ENCODE results near the gene ZMPSTE24. TPM values are rescaled to one million over a fixed set of nuclear protein-coding genes. Genes with fewer than 3 reads are reported as not detected.
"Not testable (repeated sequence)": the region's sequence is repeated elsewhere in the genome, so short reads cannot be mapped to it uniquely, and the experiment has no call there.

The ZMPSTE24 gene
- total RNA-seq, 1 experiment from 2014 or later: 29.8 TPM

DNA sequence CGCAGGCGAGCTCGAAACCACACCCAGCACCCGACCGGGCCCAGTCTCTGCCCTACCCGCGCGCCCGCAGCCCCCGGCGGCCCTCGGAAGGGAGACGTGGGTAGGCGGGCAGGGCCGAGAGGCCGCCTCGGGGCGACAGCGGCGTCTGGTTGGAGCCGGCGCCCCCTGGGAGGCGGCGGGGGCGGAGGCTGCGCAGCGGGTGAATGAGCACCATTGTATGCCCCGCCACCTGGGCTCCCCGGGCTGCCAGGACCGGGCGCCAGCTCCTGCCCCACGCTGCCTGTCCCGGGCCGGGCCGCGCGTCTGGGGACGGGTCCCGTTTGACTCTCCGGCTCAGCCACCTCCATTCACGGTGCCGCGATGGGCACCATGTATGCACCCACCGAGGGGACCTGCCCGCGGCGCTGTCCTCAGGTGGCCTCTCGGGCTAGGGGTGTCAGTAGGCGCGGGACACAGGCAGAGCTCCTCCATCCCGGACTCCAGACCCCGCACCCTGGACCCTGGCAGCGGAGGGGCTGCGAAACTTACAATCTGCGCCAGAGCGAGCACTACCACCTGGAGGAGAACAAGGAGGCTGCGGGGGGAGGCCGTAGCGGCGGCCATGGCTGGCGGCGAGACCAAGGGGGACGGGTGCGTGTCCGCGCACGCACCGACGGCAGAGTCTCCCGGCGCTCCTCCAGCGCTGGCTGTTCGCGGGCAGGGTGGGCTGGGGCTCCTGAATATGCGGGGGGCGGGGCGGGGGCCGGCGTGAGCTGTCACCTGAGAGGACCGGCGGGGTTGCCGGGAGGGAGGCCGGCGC, 58.8 kb downstream of the ZMPSTE24 start, which contains the start of gene COL9A2:
Gene COL9A2, minus strand, starts transcription at position 692 of the 799 bp plus-strand sequence. Its CDS starts 89 bp downstream, at position 603.
- no peak for DNase-seq (ENCODE audit: low spot score)

GRCh38 chr1:40317394-40318074, 59.5 kb downstream of the ZMPSTE24 start:
- DNase-seq (ENCODE audit: low spot score): no peak

DNA sequence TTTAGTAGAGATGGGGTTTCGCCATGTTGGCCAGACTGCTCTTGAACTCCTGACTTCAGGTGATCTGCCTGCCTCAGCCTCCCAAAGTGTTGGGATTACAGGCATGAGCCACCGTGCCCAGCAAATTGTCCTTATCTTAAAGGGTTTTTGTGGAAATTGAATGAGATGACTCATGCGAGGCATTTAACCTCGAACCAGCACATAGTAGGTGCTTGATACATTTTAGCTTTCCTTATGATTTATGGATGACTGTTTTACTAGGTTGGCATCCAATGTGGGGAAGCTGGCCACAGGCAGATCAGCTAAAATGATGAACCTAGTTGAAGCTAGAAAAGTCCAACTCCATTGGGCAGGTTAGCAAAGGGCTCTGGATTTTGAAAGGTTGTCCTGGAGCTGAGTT, 60.4 kb downstream of the ZMPSTE24 start:
- no peak for DNase-seq (ENCODE audit: low spot score)

GRCh38 chr1:40318970-40319621, 61.1 kb downstream of the ZMPSTE24 start:
- DNase-seq (ENCODE audit: low spot score): no peak

DNA sequence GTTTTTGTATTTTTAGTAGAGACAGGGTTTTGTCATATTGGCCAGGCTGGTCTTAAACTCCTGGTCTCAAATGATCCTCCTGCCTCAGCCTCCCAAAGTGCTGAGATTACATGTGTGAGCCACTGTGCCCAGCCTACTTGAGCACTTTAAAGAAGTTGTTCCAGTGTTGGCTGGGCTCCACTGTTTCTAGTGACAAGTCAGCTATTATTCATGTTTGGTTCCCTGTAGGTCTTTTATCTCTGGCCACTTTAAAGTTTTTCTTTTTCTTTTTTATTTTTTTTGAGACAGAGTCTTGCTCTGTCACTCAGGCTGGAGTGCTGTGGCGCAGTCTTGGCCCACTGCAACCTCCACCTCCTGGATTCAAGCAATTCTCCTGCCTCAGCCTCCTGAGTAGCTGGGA, 73.4 kb downstream of the ZMPSTE24 start:
- not testable (repeated sequence) for DNase-seq (ENCODE audit: low spot score)

DNA sequence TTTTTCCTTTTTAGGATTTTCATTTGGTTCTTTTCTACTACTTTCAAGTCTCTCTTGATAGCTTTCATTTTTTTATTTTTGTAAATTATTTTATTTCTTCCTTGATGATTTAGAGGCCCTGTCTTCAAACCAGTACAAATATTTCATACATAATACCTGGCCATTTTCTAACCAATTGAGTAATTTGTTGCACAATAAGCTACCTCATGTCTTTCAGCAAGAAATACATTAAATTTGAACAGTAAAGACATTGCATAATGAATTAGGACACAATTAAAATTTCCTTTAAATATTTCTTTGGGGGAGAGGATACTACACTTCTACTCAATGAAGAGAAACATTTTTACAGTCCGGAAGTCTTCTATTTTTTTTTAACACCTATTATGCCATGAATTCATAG, 74.7 kb downstream of the ZMPSTE24 start:
- DNase-seq (ENCODE audit: low spot score): no peak

GRCh38 chr1:40337443-40337842, 79.4 kb downstream of the ZMPSTE24 start:
- no peak for DNase-seq (ENCODE audit: low spot score)

DNA sequence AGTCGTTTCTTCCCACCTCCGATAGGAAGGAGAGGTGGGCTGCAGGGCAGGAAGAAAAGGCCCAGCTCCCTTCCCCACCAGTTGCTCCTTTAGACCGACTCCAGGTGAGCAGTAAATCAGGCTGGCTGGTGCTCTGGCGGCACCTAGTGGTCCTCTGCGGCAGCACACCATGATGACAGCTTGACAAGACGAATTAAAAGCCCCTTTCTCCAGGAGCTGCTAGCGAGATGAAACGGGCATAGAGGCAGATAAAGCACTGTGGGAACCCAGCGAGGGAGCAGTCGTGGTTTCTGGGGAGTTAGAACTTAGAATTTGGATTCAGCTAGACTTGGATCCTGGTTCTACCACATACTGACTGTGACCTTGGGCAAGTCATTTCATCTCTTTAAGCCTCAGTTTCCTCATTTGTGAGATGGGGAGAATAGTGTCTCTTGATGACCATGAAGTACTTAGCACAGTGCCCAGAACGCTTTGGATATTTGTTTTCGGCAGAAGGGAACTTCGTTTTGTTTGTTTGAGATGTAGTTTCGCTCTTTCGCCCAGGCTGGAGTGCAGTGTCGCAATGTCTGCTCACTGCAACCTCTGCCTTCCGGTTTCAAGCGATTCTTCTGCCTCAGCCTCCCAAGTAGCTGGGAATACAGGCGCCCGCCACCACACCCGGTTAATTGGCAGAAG, 80.8 kb downstream of the ZMPSTE24 start:
- DNase-seq (ENCODE audit: low spot score): peak; percentile 94

- DNase-seq (ENCODE audit: low spot score): no peak
These were observed 81.6 kb downstream of the ZMPSTE24 start for GRCh38 chr1:40339420-40340323.

GRCh38 chr1:40341491-40342380, 83.7 kb downstream of the ZMPSTE24 start:
- no peak for DNase-seq (ENCODE audit: low spot score)

GRCh38 chr1:40342381-40342717, 84.3 kb downstream of the ZMPSTE24 start:
- not testable (repeated sequence) for DNase-seq (ENCODE audit: low spot score)

Other genes starting within 250 kb of the ZMPSTE24 start
- 169 and 180 TPM in 2 replicates for gene CAP1, start 217.5 kb upstream of the ZMPSTE24 start, total RNA-seq (2014; rRNA removed; shearing (Covaris generic))
- gene PPT1, start 161.0 kb upstream of the ZMPSTE24 start, total RNA-seq (2014; rRNA removed; shearing (Covaris generic)): 56.2 and 67.0 TPM in 2 replicates
- gene RLF, start 96.8 kb upstream of the ZMPSTE24 start, total RNA-seq (2014; rRNA removed; shearing (Covaris generic)): 4.9 and 5.0 TPM in 2 replicates
- not detected in 2 replicates for gene TMCO2, start 10.3 kb upstream of the ZMPSTE24 start, total RNA-seq (2014; rRNA removed; shearing (Covaris generic))
- gene COL9A2, start 59.0 kb downstream of the ZMPSTE24 start, total RNA-seq (2014; rRNA removed; shearing (Covaris generic)): 0.25 and 0.89 TPM in 2 replicates
- 12.9 and 14.1 TPM in 2 replicates for gene SMAP2, start 115.5 kb downstream of the ZMPSTE24 start, total RNA-seq (2014; rRNA removed; shearing (Covaris generic))
- gene ZFP69B, start 192.2 kb downstream of the ZMPSTE24 start, total RNA-seq (2014; rRNA removed; shearing (Covaris generic)): 0.57 and 1.3 TPM in 2 replicates
- 0.20 and 0.37 TPM in 2 replicates for gene ZFP69, start 219.1 kb downstream of the ZMPSTE24 start, total RNA-seq (2014; rRNA removed; shearing (Covaris generic))